Endothelial cell of umbilical vein (primary cell): ENCODE results near the gene FHIT.

Experiments used
- CTCF ChIP-seq, 2 donors: IDR thresholded peaks; 1 replicate in 1 of 2; 2 replicates in 1 of 2; pipeline ENCODE4 v1.5.1; 2011; ENCODE audit warnings: low read length in 2 of 2, mild to moderate bottlenecking in 2 of 2, moderate library complexity in 2 of 2, control low read depth in 1 of 2, inconsistent platforms in 1 of 2, low read depth in 1 of 2; ENCODE audit not compliant: insufficient read depth in 1 of 2; ENCODE audit errors: extremely low read depth in 1 of 2
- EZH2 ChIP-seq: IDR thresholded peaks from 2 replicates; pipeline ENCODE4 v1.6.1; 2012; ENCODE audit warnings: borderline replicate concordance, low read depth, mild to moderate bottlenecking, moderate library complexity, low read length, inconsistent platforms; ENCODE audit not compliant: severe bottlenecking
- FOS ChIP-seq: IDR thresholded peaks from 2 replicates; pipeline ENCODE4 v1.6.1; 2011; ENCODE audit warnings: mild to moderate bottlenecking, low read length, moderate library complexity, borderline replicate concordance; ENCODE audit not compliant: insufficient read depth
- GATA2 ChIP-seq: IDR thresholded peaks from 2 replicates; pipeline ENCODE4 v1.7.0; 2011; ENCODE audit warnings: low read depth, mild to moderate bottlenecking, moderate library complexity, mixed read lengths, low read length; ENCODE audit not compliant: insufficient read length, insufficient read depth
- MAX ChIP-seq: IDR thresholded peaks from 2 replicates; pipeline ENCODE4 v1.6.1; 2011; ENCODE audit not compliant: insufficient read depth, insufficient read length
- MYC ChIP-seq: IDR thresholded peaks from one replicate; pipeline ENCODE4 v1.6.1; 2011; ENCODE audit warnings: mild to moderate bottlenecking, low read depth, low read length
- POLR2A ChIP-seq: IDR thresholded peaks from 2 replicates; pipeline ENCODE4 v1.6.1; 2012; ENCODE audit warnings: low read depth, mild to moderate bottlenecking, control low read depth, low read length
- POLR2AphosphoS5 ChIP-seq: IDR thresholded peaks from 2 replicates; pipeline ENCODE4 v1.6.1; 2012; ENCODE audit warnings: low read depth, mild to moderate bottlenecking, control low read depth, low read length, moderate library complexity; ENCODE audit not compliant: insufficient read depth

DNA sequence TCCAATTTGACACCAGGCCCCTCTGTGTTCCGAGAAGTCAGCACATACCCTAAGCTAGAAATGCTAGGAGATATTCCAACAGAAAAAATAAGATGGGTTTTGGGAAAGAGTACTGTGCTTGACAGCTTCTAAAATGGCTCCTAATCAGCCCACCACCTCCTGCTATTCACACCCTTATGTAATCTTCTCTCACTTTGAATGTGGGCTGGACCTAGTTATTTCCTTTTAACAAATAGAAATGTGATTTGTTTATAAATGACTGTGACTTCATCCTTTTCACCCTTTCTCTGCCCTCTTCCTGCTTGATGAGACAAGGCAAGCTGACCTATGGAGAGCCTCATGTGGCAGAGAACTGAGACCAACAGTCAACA, 961.1 kb downstream of the FHIT start:
- no peak for TF ChIP-seq EZH2
- TF ChIP-seq CTCF (IDR thresholded peaks at IDR 0.05; ENCODE audit: extremely low read depth in 1 of 2, insufficient read depth in 1 of 2, low read depth in 1 of 2, low read length in 2 of 2), result no peak
- no peak for TF ChIP-seq POLR2A
- no peak for TF ChIP-seq POLR2AphosphoS5
- TF ChIP-seq MYC, result no peak
- TF ChIP-seq MAX, result no peak
- no peak for TF ChIP-seq GATA2
- TF ChIP-seq FOS, result no peak
